MCF 10A (cell line): ENCODE results near the gene CARD11. TPM values are rescaled to one million over a fixed set of nuclear protein-coding genes. Genes with fewer than 3 reads are reported as not detected.

Experiments used
- BruUV-seq: library from RNA; stranded (reverse); fragments of 400-500 nt; replicated peaks from 2 replicates; lab custom pipeline; 2021; lab: Mats Ljungman, UMichigan
- CTCF ChIA-PET: fragments of 300-600 bp; sonication (Branson Sonifier 250); formaldehyde crosslinking; extraction: SDS; loops from one replicate; lab custom pipeline; 2021; ENCODE audit warnings: antibody characterized with exemption, inconsistent platforms; lab: Yijun Ruan, JAX
- POLR2A ChIA-PET: fragments of 300-600, 350-650 bp; sonication (Branson Sonifier 250); formaldehyde crosslinking; extraction: SDS; loops from one replicate; lab custom pipeline; 2020; ENCODE audit warnings: antibody characterized with exemption, inconsistent platforms; lab: Yijun Ruan, JAX
- DNase-seq: peaks from one replicate; pipeline ENCODE4 v3.0.0-alpha.2; 2018; ENCODE audit not compliant: unreplicated experiment
- H3K27ac Mint-ChIP-seq: one replicate; pipeline ENCODE4 v1.8.0; 2022; ENCODE audit warnings: mild to moderate bottlenecking, low read depth, mixed read lengths; ENCODE audit not compliant: unreplicated experiment
- H3K27me3 Mint-ChIP-seq: one replicate; pipeline ENCODE4 v1.8.0; 2022; ENCODE audit warnings: mixed read lengths; ENCODE audit not compliant: insufficient read depth, unreplicated experiment
- H3K36me3 Mint-ChIP-seq: one replicate; pipeline ENCODE4 v1.8.0; 2022; ENCODE audit warnings: mild to moderate bottlenecking, moderate library complexity, mixed read lengths; ENCODE audit not compliant: insufficient read depth, unreplicated experiment
- H3K4me1 Mint-ChIP-seq: one replicate; pipeline ENCODE4 v1.8.0; 2022; ENCODE audit warnings: mixed read lengths; ENCODE audit not compliant: insufficient read depth, unreplicated experiment
- H3K4me3 Mint-ChIP-seq: one replicate; pipeline ENCODE4 v1.8.0; 2022; ENCODE audit warnings: mild to moderate bottlenecking, moderate library complexity, mixed read lengths; ENCODE audit not compliant: unreplicated experiment
- H3K9me3 Mint-ChIP-seq: one replicate; pipeline ENCODE4 v1.8.0; 2022; ENCODE audit warnings: mixed read lengths; ENCODE audit not compliant: unreplicated experiment
- CTCF ChIP-seq: fragments of 200-600 bp; IDR thresholded peaks from one replicate; pipeline ENCODE4 v1.8.0; 2022; ENCODE audit warnings: antibody characterized with exemption, mild to moderate bottlenecking; ENCODE audit not compliant: unreplicated experiment
- intact Hi-C: fragments of 100-400 bp; cut with micrococcal nuclease; formaldehyde crosslinking; loops from 2 replicates; pipeline ENCODE4 v1.14.1; 2022
- total RNA-seq: library from RNA; stranded (reverse); gene quantifications from 2 replicates; pipeline ENCODE4 v1.2.3, GENCODE V29; 2022

Gene CARD11
- total RNA-seq, 1 experiment from 2014 or later, result not detected

- TF ChIP-seq CTCF, result no peak
- no peak for DNase-seq
- ChIA-PET CTCF (interaction anchor here (0.6 kb wide), 2 partner anchors 650 to 1701 kb away, joined by 3 read pairs; no protein-coding TSS in a partner anchor), POLR2A (interaction anchor here (0.6 to 0.8 kb wide), 2 partner anchors 9 to 835 kb away, joined by 3 read pairs; no protein-coding TSS in a partner anchor)
- no TSS peak for BruUV-seq
- no peak overlapping the region for H3K4me3 Mint-ChIP-seq
- H3K4me1 Mint-ChIP-seq, result no peaks in the 10 kb centered on the region
- no peak overlapping the region for H3K27ac Mint-ChIP-seq
- intact Hi-C loops, result no loop called here
- H3K9me3 Mint-ChIP-seq, result no peaks in the 10 kb centered on the region
- H3K36me3 Mint-ChIP-seq, result no peaks in the 10 kb centered on the region
- no peaks in the 10 kb centered on the region for H3K27me3 Mint-ChIP-seq
Measured at GRCh38 chr7:2904202-2904601, 139.5 kb downstream of the CARD11 start.

- no peak for TF ChIP-seq CTCF
Measured at GRCh38 chr7:2903682-2904162, 139.9 kb downstream of the CARD11 start.

GRCh38 chr7:2897023-2897422, 146.6 kb downstream of the CARD11 start:
- H3K27ac Mint-ChIP-seq, result no peak overlapping the region
- H3K4me1 Mint-ChIP-seq, result no peaks in the 10 kb centered on the region
- DNase-seq, result no peak
- no peaks in the 10 kb centered on the region for H3K27me3 Mint-ChIP-seq
- TF ChIP-seq CTCF, result no peak
- BruUV-seq, result no TSS peak
- intact Hi-C loops, result no loop called here
- ChIA-PET POLR2A (no interaction called here), CTCF (no interaction called here)
- H3K36me3 Mint-ChIP-seq, result no peaks in the 10 kb centered on the region
- no peak overlapping the region for H3K4me3 Mint-ChIP-seq
- no peaks in the 10 kb centered on the region for H3K9me3 Mint-ChIP-seq

More at GRCh38 chr7:2903682-2904162, 139.9 kb downstream of the CARD11 start:
- peak; percentile 10 for DNase-seq
- Mint-ChIP-seq H3K27me3 (no peaks in the 10 kb centered on the region), H3K36me3 (no peaks in the 10 kb centered on the region), H3K27ac (no peak overlapping the region), H3K4me1 (no peaks in the 10 kb centered on the region), H3K9me3 (no peaks in the 10 kb centered on the region), H3K4me3 (no peak overlapping the region)
- intact Hi-C loops, result no loop called here
- no TSS peak for BruUV-seq
- CTCF ChIA-PET, result interaction anchor here (0.6 kb wide), 1 partner anchor 650 kb away, joined by 3 read pairs; no protein-coding TSS in a partner anchor
- POLR2A ChIA-PET, result interaction anchor here (0.6 to 0.8 kb wide), 2 partner anchors 9 to 836 kb away, joined by 3 read pairs; no protein-coding TSS in a partner anchor

GRCh38 chr7:2896131-2896530, 147.5 kb downstream of the CARD11 start:
- CTCF ChIA-PET, result interaction anchor here (0.6 to 0.7 kb wide), 3 partner anchors 31 to 1275 kb away, joined by 3 to 4 read pairs (median 3); no protein-coding TSS in a partner anchor
- intact Hi-C loops, result no loop called here
- H3K27me3 Mint-ChIP-seq, result no peaks in the 10 kb centered on the region
- POLR2A ChIA-PET, result no interaction called here
- H3K27ac Mint-ChIP-seq, result no peak overlapping the region
- H3K36me3 Mint-ChIP-seq, result no peaks in the 10 kb centered on the region
- no peaks in the 10 kb centered on the region for H3K4me1 Mint-ChIP-seq
- BruUV-seq, result no TSS peak
- DNase-seq, result no peak
- no peak for TF ChIP-seq CTCF
- H3K4me3 Mint-ChIP-seq, result no peak overlapping the region
- H3K9me3 Mint-ChIP-seq, result no peaks in the 10 kb centered on the region
